H1 (cell line): ENCODE data around the gene ITGAV. TPM values are rescaled to one million over a fixed set of nuclear protein-coding genes. Genes with fewer than 3 reads are reported as not detected.

ENCODE experiments used
- CTCF ChIA-PET: fragments of 300-600 bp; sonication (Branson Sonifier 250); formaldehyde crosslinking; loops from one replicate; lab custom pipeline; 2021; ENCODE audit not compliant: partially characterized antibody; lab: Charles Lee
- POLR2A ChIA-PET: fragments of 300-600 bp; sonication (Branson Sonifier 250); formaldehyde crosslinking; loops from one replicate; lab custom pipeline; 2021; ENCODE audit warnings: inconsistent platforms; ENCODE audit not compliant: partially characterized antibody; lab: Charles Lee
- DNase-seq, 2 experiments: peaks; one replicate each; pipeline versions ENCODE4 v3.0.0 to v3.0.0-alpha.2; 2010 to 2022; ENCODE audit warnings: low spot score in 2 of 2, low read depth in 1 of 2, mixed read lengths in 1 of 2
- FAIRE-seq: peaks from 2 replicates; lab custom pipeline; 2011; peaks lifted over from hg19 to GRCh38; lab: Jason Lieb, UNC
- H2AFZ ChIP-seq: 2 replicates; pipeline ENCODE4 v1.8.1; 2012; ENCODE audit warnings: low read length, inconsistent platforms
- H2AK5ac ChIP-seq: 2 replicates; pipeline ENCODE4 v1.6.1; 2013; ENCODE audit warnings: low read depth, low read length
- H2BK120ac ChIP-seq: replicated peaks from 2 replicates; pipeline ENCODE3; 2013; ENCODE audit warnings: low read depth, low read length, inconsistent platforms
- H2BK12ac ChIP-seq: 2 replicates; pipeline ENCODE4 v1.6.1; 2013; ENCODE audit warnings: low read depth, low read length
- H2BK15ac ChIP-seq: 2 replicates; pipeline ENCODE4 v1.6.1; 2013; ENCODE audit warnings: low read length
- H2BK20ac ChIP-seq: 2 replicates; pipeline ENCODE4 v1.6.1; 2013; ENCODE audit warnings: low read length
- H2BK5ac ChIP-seq: 2 replicates; pipeline ENCODE4 v1.6.1; 2013; ENCODE audit warnings: low read depth, low read length
- H3K14ac ChIP-seq: 2 replicates; pipeline ENCODE4 v1.6.1; 2013; ENCODE audit warnings: inconsistent platforms; ENCODE audit not compliant: insufficient read length
- H3K18ac ChIP-seq: 2 replicates; pipeline ENCODE4 v1.6.1; 2013; ENCODE audit warnings: low read length; ENCODE audit errors: extremely low read depth
- H3K23ac ChIP-seq: 2 replicates; pipeline ENCODE4 v1.6.1; 2013; ENCODE audit warnings: inconsistent platforms; ENCODE audit not compliant: insufficient read length
- H3K23me2 ChIP-seq: 2 replicates; pipeline ENCODE4 v1.6.1; 2013; ENCODE audit warnings: low read depth, low read length
- H3K27ac ChIP-seq: 2 replicates; pipeline ENCODE4 v1.6.1; 2011; ENCODE audit warnings: low read depth, low read length, inconsistent platforms
- H3K27me3 ChIP-seq, 4 experiments: replicated peaks in 1 of 4; 1 replicate in 1 of 4; 2 replicates in 3 of 4; pipeline versions ENCODE4 v1.6.1 to v1.8.1; 2011 to 2013; ENCODE audit warnings: low read length in 3 of 4, mild to moderate bottlenecking in 3 of 4, inconsistent platforms in 2 of 4, mixed read lengths in 2 of 4, moderate library complexity in 1 of 4; ENCODE audit not compliant: control insufficient read depth in 3 of 4, insufficient read depth in 3 of 4; ENCODE audit errors: extremely low read depth in 1 of 4
- H3K36me3 ChIP-seq, 4 experiments: 2 replicates each; pipeline versions ENCODE4 v1.6.1 to v1.8.1; 2011 to 2013; ENCODE audit warnings: mild to moderate bottlenecking in 4 of 4, low read length in 3 of 4, moderate library complexity in 2 of 4, control low read depth in 1 of 4, inconsistent platforms in 1 of 4; ENCODE audit not compliant: insufficient read depth in 4 of 4, control insufficient read depth in 2 of 4
- H3K4ac ChIP-seq: replicated peaks from 2 replicates; pipeline ENCODE3; 2013; ENCODE audit warnings: low read length, low read depth, mixed read lengths, inconsistent platforms; ENCODE audit not compliant: insufficient read length
- H3K4me1 ChIP-seq, 4 experiments: replicated peaks in 1 of 4; 1 replicate in 1 of 4; 2 replicates in 3 of 4; pipeline versions ENCODE4 v1.6.1 to v1.8.1; 2011 to 2013; ENCODE audit warnings: low read length in 3 of 4, inconsistent platforms in 2 of 4, mixed read lengths in 1 of 4; ENCODE audit not compliant: insufficient read depth in 4 of 4, control insufficient read depth in 3 of 4
- H3K4me2 ChIP-seq, 2 experiments: 2 replicates each; pipeline versions ENCODE4 v1.6.1 to v1.8.1; 2011 to 2013; ENCODE audit warnings: low read depth in 2 of 2, low read length in 2 of 2, control low read depth in 1 of 2, inconsistent platforms in 1 of 2, mild to moderate bottlenecking in 1 of 2; ENCODE audit not compliant: insufficient read depth in 1 of 2
- H3K4me3 ChIP-seq, 4 experiments: fragments of 200-600, 300-600 bp in 1 of 4; sonication (generic), shearing (Covaris generic), sonication (Bioruptor Twin) in 1 of 4; 2 replicates each; pipeline versions ENCODE4 v1.5.1 to v1.8.1; 2011 to 2016; ENCODE audit warnings: low read length in 4 of 4, low read depth in 3 of 4, control low read depth in 2 of 4, inconsistent platforms in 2 of 4, mild to moderate bottlenecking in 2 of 4, mixed read lengths in 1 of 4, moderate library complexity in 1 of 4; ENCODE audit not compliant: insufficient read depth in 2 of 4; ENCODE audit errors: extremely low read depth in 1 of 4
- H3K56ac ChIP-seq: replicated peaks from 2 replicates; pipeline ENCODE3; 2013; ENCODE audit warnings: low read depth, mild to moderate bottlenecking, mixed read lengths, low read length, inconsistent platforms; ENCODE audit not compliant: insufficient read length
- H3K79me1 ChIP-seq: 2 replicates; pipeline ENCODE4 v1.6.1; 2013; ENCODE audit warnings: low read depth, low read length, control low read depth
- H3K79me2 ChIP-seq, 2 experiments: 2 replicates each; pipeline versions ENCODE4 v1.6.1 to v1.8.1; 2012 to 2013; ENCODE audit warnings: low read length in 2 of 2, mild to moderate bottlenecking in 2 of 2, inconsistent platforms in 1 of 2; ENCODE audit not compliant: insufficient read depth in 2 of 2, control insufficient read depth in 1 of 2
- H3K9ac ChIP-seq, 4 experiments: replicated peaks in 1 of 4; 1 replicate in 1 of 4; 2 replicates in 3 of 4; pipeline versions ENCODE4 v1.6.1 to v1.8.1; 2011 to 2013; ENCODE audit warnings: low read depth in 3 of 4, low read length in 3 of 4, control low read depth in 2 of 4, mild to moderate bottlenecking in 2 of 4, moderate library complexity in 2 of 4, inconsistent platforms in 1 of 4; ENCODE audit errors: extremely low read depth in 1 of 4
- H3K9me3 ChIP-seq, 2 experiments: 2 replicates each; pipeline versions ENCODE4 v1.6.1 to v1.8.1; 2012 to 2013; ENCODE audit warnings: mild to moderate bottlenecking in 2 of 2, moderate library complexity in 2 of 2, control low read depth in 1 of 2, inconsistent platforms in 1 of 2, low read depth in 1 of 2, low read length in 1 of 2, mixed read lengths in 1 of 2; ENCODE audit not compliant: insufficient read depth in 2 of 2
- H4K20me1 ChIP-seq, 2 experiments: replicated peaks in 1 of 2; 2 replicates each; pipeline versions ENCODE3 to v1.8.1; 2011 to 2013; ENCODE audit warnings: inconsistent platforms in 2 of 2, low read length in 2 of 2, mild to moderate bottlenecking in 1 of 2; ENCODE audit not compliant: insufficient read depth in 2 of 2, control insufficient read depth in 1 of 2
- H4K5ac ChIP-seq: 2 replicates; pipeline ENCODE4 v1.6.1; 2013; ENCODE audit warnings: low read length, low read depth, mixed read lengths, inconsistent platforms; ENCODE audit not compliant: insufficient read length
- H4K8ac ChIP-seq: 2 replicates; pipeline ENCODE4 v1.8.0; 2013; ENCODE audit warnings: mild to moderate bottlenecking, moderate library complexity, low read length, inconsistent platforms; ENCODE audit not compliant: insufficient read depth; ENCODE audit errors: extremely low read depth
- H4K91ac ChIP-seq: replicated peaks from 2 replicates; pipeline ENCODE3; 2013; ENCODE audit warnings: low read length, mixed read lengths, inconsistent platforms; ENCODE audit not compliant: insufficient read length
- BACH1 ChIP-seq: IDR thresholded peaks from 2 replicates; pipeline ENCODE4 v1.6.1; 2012; ENCODE audit warnings: low read length, improper control_type of control experiment
- CEBPB ChIP-seq: IDR thresholded peaks from 2 replicates; pipeline ENCODE4 v1.6.1; 2012; ENCODE audit warnings: low read depth, low read length
- CTBP2 ChIP-seq: IDR thresholded peaks from 2 replicates; pipeline ENCODE4 v1.7.0; 2011; ENCODE audit warnings: borderline replicate concordance, mild to moderate bottlenecking, moderate library complexity, mixed read lengths, low read length; ENCODE audit not compliant: insufficient read depth, insufficient read length
- FOSL1 ChIP-seq: IDR thresholded peaks from 2 replicates; pipeline ENCODE4 v1.6.1; 2011; ENCODE audit warnings: mild to moderate bottlenecking, low read depth, low read length, moderate library complexity; ENCODE audit not compliant: insufficient read depth
- GABPA ChIP-seq: IDR thresholded peaks from 2 replicates; pipeline ENCODE4 v1.6.1; 2011; ENCODE audit warnings: mild to moderate bottlenecking, low read length, moderate library complexity, borderline replicate concordance; ENCODE audit not compliant: insufficient read depth
- MAFK ChIP-seq: IDR thresholded peaks from 2 replicates; pipeline ENCODE4 v1.6.1; 2012; ENCODE audit warnings: low read depth, mild to moderate bottlenecking, improper control_type of control experiment, low read length
- RBBP5 ChIP-seq: IDR thresholded peaks from 2 replicates; pipeline ENCODE4 v1.7.1; 2012; ENCODE audit warnings: low read depth, mild to moderate bottlenecking, inconsistent platforms, low read length, moderate library complexity, borderline replicate concordance
- RNF2 ChIP-seq: fragments of 200-900, 300-1000 bp; sonication (generic); IDR thresholded peaks from 2 replicates; pipeline ENCODE4 v1.7.1; 2016; ENCODE audit warnings: borderline replicate concordance, low read depth, mild to moderate bottlenecking, antibody characterized with exemption, low read length; ENCODE audit not compliant: poor library complexity, severe bottlenecking; ENCODE audit errors: missing control alignments
- SP2 ChIP-seq: IDR thresholded peaks from 2 replicates; pipeline ENCODE4 v1.6.1; 2012; ENCODE audit warnings: mild to moderate bottlenecking, low read length, inconsistent platforms
- SRF ChIP-seq: IDR thresholded peaks from 2 replicates; pipeline ENCODE4 v1.6.1; 2011; ENCODE audit warnings: mild to moderate bottlenecking, low read depth, low read length, moderate library complexity
- WGBS, 2 experiments: shearing (Covaris generic) in 1 of 2; methylation state at CpG; one replicate each; pipeline versions ENCODE4 v1.1.6 to v1.1.7; 2013 to 2015; ENCODE audit warnings: low lambda C conversion rate in 2 of 2, mixed read lengths in 2 of 2, inconsistent platforms in 1 of 2, low coverage in 1 of 2, missing lambda C conversion rate in 1 of 2; ENCODE audit not compliant: insufficient replicate concordance in 2 of 2, insufficient coverage in 1 of 2, insufficient read length in 1 of 2; ENCODE audit errors: extremely low coverage in 1 of 2, missing lambda C conversion rate in 1 of 2; 5-methylcytosine and 5-hydroxymethylcytosine counted together
- polyA plus RNA-seq, 7 experiments: library from polyadenylated mRNA; depleted of rRNA in 3 of 7; stranded (reverse) in 5 of 7; unstranded in 2 of 7; fragments of >200 nt in 5 of 7; fragments of 200-250 nt in 2 of 7; gene quantifications; 1 replicate in 5 of 7; 2 replicates in 1 of 7; 4 replicates in 1 of 7; pipeline versions ENCODE4 v1.2.1 to v1.2.3, GENCODE V29; 2011 to 2013; ENCODE audit warnings: missing spikeins in 2 of 7, mixed read lengths in 2 of 7
- total RNA-seq: library from RNA; stranded (reverse); fragmentation: NEBNext Ultra II Directional; extraction: Animal tissue kit (Norgen Biotek cat#: 25700); gene quantifications from 2 replicates; pipeline ENCODE4 v1.2.1, GENCODE V29; 2021
- TF ChIP-seq, protein P1 (sequence below): IDR thresholded peaks from 2 replicates; pipeline ENCODE4 v1.6.1; 2012; ENCODE audit warnings: inconsistent platforms
- TF ChIP-seq, protein P2 (sequence below): IDR thresholded peaks from 2 replicates; pipeline ENCODE4 v1.6.1; 2012; ENCODE audit warnings: low read length, inconsistent platforms

The ITGAV gene
- total and polyA plus RNA-seq, 2 of the 8 experiments (the other 6 are each of a cell fraction or from before 2014, with no cell fraction given) = 11.7 to 42.4 TPM

DNA sequence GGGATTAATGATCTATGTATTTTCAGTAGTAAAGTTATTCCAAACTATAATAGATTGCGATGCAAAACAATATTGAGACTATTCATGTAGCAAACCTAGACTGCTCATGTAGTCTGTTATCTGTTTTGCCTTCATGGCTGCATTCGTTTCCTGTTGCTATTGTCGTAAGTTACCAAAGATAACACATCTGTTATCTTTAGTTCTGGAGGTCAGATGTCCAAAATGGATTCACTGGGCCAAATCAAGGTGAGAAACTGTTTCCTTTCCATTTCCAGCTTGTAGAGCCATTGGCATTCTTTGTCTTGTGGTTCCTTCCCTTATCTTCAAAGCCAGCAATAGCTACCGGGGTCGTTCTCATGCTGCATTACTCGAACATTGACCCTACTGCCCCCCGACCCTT lies 20.9 kb downstream of the ITGAV start:
- H4K8ac ChIP-seq = no peak overlapping the region
- H4K5ac ChIP-seq = no peak overlapping the region
- no peaks in the 10 kb centered on the region for H3K9me3 ChIP-seq
- no peak overlapping the region for H2BK15ac ChIP-seq
- H2AFZ ChIP-seq = no peak overlapping the region
- H3K23me2 ChIP-seq = no peaks in the 10 kb centered on the region
- no peak overlapping the region for H2AK5ac ChIP-seq
- H2BK20ac ChIP-seq = no peak overlapping the region
- H2BK5ac ChIP-seq = no peak overlapping the region
- no peak overlapping the region for H3K14ac ChIP-seq
- H3K4me1 ChIP-seq = no peaks in the 10 kb centered on the region
- CTCF ChIA-PET = no interaction called here
- no peak overlapping the region for H3K4me3 ChIP-seq
- WGBS, 2 experiments = 96% methylated on average over 7 of the region's 7 CpGs; no CpG with 5 or more reads in 1 of the 2 experiments
- 0 out of 2 replicates have a peak, but pooled peaks cover 2% of the 10 kb centered on the region for H3K79me1 ChIP-seq
- DNase-seq (no peak), FAIRE-seq (no peak)
- H3K18ac ChIP-seq = no peak overlapping the region
- H3K9ac ChIP-seq = no peak overlapping the region
- no peak overlapping the region for H2BK120ac ChIP-seq
- H3K4me2 ChIP-seq = no peak overlapping the region
- no peaks in the 10 kb centered on the region for H4K20me1 ChIP-seq
- H3K27me3 ChIP-seq = no peaks in the 10 kb centered on the region
- no peak overlapping the region for H3K4ac ChIP-seq
- H4K91ac ChIP-seq = no peak overlapping the region
- H3K23ac ChIP-seq = no peak overlapping the region
- H3K36me3 ChIP-seq = no peaks in the 10 kb centered on the region
- POLR2A ChIA-PET = interaction anchor here (0.7 kb wide), 1 partner anchor 21 kb away, joined by 3 read pairs; the partner anchor contains the start of gene ITGAV
- H3K27ac ChIP-seq = no peak overlapping the region
- no peak overlapping the region for H3K56ac ChIP-seq
- peaks cover 0 to 8% of the 10 kb centered on the region in 2 experiments; a peak in 1 of 4 replicates for H3K79me2 ChIP-seq
- H2BK12ac ChIP-seq = no peak overlapping the region
- TF ChIP-seq MAFK (no peak), CEBPB (no peak), FOSL1 (no peak), RBBP5 (no peak), RNF2 (no peak), SRF (no peak), CTBP2 (no peak), SP2 (no peak), GABPA (no peak), BACH1 (no peak)
- TF ChIP-seq, protein P1, sequence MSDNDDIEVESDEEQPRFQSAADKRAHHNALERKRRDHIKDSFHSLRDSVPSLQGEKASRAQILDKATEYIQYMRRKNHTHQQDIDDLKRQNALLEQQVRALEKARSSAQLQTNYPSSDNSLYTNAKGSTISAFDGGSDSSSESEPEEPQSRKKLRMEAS = no peak
- TF ChIP-seq, protein P2, sequence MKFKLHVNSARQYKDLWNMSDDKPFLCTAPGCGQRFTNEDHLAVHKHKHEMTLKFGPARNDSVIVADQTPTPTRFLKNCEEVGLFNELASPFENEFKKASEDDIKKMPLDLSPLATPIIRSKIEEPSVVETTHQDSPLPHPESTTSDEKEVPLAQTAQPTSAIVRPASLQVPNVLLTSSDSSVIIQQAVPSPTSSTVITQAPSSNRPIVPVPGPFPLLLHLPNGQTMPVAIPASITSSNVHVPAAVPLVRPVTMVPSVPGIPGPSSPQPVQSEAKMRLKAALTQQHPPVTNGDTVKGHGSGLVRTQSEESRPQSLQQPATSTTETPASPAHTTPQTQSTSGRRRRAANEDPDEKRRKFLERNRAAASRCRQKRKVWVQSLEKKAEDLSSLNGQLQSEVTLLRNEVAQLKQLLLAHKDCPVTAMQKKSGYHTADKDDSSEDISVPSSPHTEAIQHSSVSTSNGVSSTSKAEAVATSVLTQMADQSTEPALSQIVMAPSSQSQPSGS = no peak
